Stimulated activated CD4-positive, alpha-beta T cell treated with anti-CD3 and anti-CD28 coated beads, Interleukin-4, amount 100 ng/mL, for 1 hour (primary cell): ENCODE data around the gene OTOGL.
"Not testable (repeated sequence)": the region's sequence is repeated elsewhere in the genome, so short reads cannot be mapped to it uniquely, and the experiment has no call there.

ENCODE experiments used
- DNase-seq: peaks from one replicate; pipeline ENCODE4 v3.0.0-alpha.2; 2020

OTOGL gene

DNA sequence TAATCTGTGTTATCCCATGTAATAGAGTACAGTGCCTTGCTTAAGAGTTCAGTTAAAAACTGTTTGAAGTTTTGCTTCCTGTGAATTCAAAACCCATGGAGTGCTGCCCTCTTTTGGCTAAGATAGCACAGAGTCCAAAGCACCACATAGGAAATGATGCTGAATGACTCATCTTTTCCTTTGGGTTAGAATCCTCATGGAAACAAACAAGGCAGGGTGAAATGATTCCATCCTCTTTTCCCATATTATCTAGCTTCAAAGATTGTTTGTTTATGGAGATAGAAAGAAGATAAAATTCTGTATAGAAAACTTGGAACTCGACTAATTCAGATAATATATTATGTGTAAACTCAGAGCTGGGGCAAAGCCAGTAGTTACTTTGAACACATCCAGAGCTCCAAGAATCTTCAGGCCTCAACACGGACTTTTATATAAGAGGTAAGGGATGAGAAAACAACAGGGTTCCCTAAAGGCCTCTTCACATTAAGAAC, 87.4 kb downstream of the OTOGL start:
- DNase-seq, result no peak

DNA sequence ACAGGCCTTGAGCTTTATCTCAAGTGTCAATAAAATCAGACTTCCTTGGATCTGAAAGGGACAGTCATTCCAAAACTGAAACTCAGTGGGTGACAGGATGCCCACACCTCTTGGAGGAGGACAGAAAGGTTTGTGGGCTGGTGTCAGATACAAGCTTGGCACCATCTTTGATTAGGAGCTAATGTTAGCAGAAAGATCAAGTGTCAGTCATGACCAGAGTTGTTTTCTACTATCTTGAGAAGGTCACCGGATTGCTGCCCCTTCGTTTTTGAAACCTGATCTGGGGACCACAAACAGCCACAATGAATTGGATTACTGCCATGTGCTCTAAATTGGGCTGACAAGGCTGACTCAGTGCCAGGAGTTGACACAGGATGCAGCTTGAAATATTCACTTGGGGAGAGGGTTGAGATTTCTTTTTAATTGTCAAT, 88.3 kb downstream of the OTOGL start:
- DNase-seq, result no peak

DNA sequence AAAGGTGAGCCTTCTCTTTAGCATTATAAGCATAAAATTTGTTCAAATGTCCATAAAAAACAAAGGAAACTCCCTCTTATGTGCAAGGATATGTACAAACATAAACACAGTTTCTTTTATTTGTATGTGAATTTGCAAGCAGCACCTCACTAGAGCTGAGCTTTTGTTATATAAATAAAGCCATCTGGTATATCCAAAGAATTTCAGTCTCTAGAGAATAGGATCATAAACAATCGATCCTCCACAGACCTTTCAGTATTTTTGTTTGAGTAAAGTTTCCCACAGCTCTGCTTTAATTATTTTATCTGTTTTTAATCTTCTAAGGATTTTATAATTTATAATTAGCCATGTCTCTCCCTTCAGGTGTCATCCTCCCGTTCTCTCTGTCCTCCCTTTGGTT, 89.2 kb downstream of the OTOGL start:
- DNase-seq, result no peak

DNA sequence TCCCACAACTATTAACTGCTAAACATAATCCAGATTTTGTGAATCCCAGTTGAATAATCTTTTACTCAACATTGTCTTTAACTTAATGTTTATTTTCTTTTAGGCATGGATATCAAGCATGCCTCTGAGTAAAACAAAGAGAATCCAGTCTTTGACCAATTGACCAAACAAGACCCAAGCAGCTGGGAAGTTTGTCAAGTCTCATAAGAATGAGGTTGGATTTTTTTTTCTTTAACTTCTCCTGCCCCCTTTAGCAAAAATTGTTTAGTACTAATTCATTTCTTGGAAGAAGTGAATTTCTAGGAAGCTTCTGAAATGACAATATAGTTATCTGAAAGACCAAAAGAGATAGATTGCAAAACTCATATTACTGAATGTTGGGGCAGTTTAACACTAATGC, 89.9 kb downstream of the OTOGL start:
- DNase-seq, result no peak

DNA sequence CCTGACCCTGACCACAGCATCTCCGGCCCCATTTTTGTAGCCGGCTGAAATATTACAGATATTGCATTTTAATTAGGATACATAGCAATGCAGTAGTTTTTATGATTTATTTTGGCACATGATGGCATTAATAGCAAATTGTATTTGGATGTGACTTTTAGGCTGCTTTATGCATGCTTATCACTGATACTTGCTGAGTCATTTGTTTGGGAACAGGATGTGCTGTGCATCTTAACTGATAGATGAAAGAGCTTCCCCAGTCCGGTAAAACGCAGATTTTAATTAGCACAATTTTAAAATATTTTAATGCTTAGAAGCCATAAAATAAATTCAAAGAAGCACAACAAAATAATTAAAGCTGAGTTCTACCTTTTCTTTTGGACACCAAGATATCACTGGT, 90.7 kb downstream of the OTOGL start:
- no peak for DNase-seq

DNA sequence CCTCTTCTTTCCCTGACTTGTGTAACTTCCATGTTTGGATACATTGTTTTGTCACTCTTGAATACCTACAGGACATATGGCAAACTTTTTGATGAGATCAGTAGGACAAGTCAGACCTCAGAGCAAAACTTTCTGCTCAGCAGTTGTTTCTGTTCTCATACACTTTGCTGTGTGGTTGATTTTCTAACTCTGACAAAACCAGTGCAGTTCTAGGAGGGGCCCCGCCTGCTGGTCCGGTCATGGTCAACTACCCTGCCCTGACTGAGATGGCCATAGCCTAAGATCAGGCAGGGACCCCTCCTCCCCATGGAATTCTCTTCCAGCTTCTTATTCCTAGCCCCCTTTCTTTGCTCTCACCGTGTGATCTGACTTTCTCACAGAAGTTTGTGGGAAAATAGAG, 92.8 kb downstream of the OTOGL start:
- DNase-seq, result no peak

DNA sequence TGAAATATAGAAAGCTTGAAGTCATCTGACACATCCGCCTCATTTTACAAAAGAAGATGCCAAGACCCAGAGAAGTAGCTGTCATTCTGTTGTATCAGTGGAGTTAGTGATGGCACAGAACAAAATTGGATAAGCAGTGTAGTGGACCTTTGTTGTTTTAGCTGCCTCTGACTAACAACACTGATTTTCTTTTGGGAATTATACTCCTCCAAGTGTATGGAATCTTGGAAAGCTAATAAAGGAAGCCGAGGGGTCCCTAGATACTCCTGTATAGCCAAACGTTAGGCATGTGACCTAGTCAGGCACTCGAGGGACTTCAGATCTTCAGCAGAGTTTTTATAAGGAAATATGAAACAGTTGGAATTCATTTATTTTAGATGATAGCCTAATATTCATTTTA, 94.5 kb downstream of the OTOGL start:
- no peak for DNase-seq

DNA sequence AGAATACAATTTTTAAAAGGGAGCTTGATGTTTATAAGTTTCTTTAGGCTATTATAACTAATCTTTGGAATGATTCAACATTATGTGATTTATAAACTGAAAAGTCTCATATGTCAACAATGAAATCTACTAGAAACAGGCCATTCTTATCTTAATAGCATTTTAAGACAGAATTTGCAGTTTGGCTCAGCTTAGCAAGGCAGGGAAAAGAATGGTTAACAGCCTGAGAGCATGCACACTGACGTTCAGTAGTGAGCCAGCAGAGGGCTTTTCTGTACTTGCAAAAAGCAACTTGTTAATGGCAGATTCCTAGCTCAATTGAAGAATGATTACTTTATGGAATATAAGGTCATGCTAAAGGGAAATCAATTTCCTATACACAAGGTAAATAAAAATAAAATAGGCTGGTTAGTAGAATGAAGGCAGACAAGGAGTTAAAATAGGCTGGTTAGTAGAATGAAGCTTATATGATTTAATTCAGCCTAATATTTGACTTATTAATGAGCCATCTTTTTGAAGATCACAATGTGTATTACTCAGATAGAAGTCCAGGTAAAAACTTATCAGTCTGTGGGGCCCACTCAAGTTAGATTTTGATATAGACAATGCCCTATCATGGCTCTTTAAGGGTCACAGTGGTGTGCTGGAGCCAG, 95.9 kb downstream of the OTOGL start:
- DNase-seq, result no peak

DNA sequence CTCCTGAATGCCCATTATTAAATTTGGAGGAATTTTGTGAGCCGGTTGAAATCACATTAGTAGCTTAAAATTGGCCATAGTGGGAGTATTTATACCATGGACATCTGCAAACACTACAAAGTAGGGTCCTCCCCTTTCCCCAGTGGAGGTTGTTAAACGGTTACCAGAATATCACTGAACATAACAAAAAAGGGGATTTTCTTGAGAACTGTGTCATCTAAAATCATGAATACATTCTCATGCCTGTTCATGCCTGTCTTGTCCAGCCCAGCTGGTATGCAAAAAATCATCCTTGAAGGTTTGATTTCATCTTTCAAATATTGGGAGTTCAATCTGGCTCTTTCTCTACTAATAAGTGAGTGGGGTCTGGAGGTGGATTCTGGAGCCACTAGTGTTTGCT, 96.4 kb downstream of the OTOGL start:
- DNase-seq, result no peak

DNA sequence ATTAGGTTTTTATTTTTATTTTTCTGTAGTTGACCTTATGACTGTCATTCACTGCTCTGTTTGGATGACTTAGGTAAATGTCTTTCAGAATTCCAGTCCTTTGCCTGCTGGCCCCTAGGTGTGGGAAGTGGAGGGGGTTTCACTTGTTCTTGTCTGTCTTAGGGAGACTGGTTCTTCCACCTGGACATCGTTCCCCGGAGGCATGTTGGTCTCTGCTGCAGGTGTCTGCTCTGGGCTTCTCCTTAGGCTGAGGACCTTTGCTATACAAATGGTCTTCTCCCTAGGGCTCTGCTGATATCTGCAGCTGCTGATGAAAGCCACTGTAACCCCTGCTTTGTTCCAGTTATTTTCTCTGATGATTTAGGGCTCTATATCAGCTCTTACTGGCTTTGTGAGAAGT, 97.1 kb downstream of the OTOGL start:
- no peak for DNase-seq

DNA sequence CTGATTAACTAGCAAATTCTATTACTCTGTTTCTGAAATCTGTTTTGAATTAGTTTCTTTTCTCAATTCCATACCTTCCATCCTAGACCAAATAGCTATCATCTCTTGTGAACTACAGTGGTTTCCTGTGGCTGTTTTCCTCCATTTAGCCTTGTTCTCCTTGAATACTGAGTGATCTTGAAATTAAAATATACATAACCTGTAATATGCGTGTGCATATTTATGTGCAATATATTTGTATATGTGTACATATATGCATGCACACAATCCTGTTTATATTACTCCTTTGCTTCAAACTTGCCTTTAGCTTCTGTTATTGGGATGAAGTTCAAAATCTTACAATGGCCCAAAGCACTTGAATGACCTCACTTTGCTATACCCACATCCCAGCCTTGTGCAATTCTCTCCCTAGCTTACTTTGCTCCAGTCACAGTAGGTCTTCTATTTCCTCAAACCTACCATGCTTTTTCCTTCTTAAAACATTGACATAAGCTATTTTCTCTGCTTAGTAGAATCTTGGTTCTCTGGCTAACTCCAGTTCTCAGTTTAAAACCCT, 99.5 kb downstream of the OTOGL start:
- DNase-seq, result no peak

DNA sequence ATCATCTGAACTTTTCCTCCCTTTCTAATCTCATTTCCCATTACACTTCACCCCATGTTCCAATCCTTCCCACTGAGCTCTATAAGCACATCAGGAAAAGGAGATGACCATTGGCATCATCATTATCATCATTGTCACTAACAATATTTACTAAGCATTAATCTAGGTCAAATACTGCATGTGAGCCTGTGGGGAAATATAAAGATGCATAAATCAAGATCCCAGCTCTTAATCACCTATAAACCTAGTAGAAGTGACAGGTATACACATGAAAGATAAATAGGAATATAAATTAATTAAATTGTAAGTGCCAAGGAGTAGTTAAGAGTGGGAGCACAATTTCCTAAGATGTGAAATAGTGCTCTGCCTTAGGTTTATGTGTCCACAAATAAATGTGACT, 100.6 kb downstream of the OTOGL start:
- no peak for DNase-seq

DNA sequence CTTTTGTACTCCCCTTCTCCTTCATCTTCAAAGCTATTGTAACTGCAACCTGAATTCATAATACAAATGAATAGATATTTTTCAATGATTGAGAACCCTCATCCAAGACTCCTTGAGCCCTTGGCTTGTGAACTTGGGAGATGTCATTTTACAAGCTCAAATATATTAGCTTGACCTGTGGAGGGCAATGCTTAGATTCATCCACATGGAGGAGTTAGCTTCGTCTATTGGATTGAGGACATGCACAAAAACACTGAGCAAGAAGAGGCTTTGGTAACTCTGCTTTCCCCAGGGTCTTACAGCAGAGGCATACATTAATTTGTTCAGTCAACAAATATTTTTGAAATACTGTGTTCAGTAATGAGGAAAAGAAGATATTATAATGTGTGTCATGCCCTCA, 101.1 kb downstream of the OTOGL start:
- no peak for DNase-seq

DNA sequence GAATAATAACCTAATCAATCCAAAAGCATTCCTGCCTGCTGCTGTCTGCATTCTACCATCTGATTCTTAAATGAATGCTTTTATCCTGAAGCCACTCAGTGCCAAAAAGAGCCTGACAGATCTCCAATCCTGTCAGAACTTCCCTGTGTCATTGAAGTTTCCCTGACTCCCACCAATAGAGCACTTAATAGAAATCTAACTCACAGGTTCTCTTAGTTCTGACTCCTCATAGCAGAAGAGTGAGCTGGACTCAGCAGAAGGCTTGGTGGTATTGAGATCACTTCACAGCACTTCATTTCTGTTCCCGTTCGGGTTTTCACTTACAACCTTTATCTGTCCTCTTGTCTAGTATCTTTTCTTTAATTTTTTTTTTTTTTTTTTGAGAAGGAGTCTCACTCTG, 102.6 kb downstream of the OTOGL start:
- DNase-seq, result no peak

DNA sequence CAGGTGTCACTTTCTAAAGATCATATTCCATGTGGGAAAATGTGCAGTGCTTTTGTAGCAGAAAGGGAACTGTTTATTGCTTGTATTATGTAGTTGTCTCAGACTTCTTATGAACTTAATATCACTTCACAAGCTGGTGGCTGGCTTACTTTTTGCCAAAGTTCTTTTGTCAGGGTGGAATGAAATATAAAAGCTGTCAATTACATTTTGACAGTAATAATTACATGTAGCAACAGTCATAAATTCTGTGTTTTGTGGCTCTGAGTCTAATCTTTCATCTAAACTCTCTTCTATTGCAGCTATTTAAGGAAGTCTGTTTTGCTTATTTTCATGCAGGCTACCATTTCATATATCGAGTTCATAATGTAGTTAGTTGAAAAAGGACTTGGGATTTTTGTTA, 106.6 kb downstream of the OTOGL start:
- DNase-seq, result no peak

DNA sequence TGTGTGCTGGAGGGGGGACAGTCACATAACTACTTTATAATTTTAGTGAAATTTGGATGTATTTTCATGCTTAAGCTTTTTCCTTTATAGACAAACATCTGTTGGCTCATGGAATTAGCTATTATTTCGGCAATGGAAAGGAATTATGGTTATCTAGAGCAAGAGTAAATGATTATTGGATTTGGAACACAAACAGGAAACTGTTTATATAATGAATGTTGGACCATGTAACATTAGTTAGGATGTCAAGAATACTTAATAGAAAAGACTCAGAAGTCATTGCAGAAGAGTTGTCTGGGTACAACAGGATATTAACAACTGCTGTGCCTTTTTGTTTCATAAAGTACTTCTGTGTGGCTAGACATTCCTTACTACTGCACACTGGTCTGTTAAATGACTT, 108.7 kb downstream of the OTOGL start:
- no peak for DNase-seq

DNA sequence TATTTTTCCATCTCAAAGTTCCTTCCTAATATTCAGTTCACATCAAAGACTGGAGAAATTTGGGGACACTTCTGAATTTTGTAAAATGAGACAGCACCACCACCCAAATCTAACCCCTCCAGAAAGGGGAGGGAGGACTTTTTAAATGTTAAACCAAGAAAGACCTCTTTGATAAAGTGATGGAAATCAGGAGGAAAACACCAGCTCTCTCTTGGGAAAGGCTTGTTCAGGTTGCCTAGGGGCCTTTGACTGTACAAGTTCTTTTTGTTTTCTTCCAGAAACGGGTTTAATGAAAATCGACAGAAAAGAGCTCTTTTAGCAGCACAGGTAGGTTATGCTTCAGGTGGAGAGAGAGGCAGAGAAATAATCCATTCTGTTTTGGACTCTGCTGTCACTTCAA, 112.3 kb downstream of the OTOGL start:
- DNase-seq, result no peak

DNA sequence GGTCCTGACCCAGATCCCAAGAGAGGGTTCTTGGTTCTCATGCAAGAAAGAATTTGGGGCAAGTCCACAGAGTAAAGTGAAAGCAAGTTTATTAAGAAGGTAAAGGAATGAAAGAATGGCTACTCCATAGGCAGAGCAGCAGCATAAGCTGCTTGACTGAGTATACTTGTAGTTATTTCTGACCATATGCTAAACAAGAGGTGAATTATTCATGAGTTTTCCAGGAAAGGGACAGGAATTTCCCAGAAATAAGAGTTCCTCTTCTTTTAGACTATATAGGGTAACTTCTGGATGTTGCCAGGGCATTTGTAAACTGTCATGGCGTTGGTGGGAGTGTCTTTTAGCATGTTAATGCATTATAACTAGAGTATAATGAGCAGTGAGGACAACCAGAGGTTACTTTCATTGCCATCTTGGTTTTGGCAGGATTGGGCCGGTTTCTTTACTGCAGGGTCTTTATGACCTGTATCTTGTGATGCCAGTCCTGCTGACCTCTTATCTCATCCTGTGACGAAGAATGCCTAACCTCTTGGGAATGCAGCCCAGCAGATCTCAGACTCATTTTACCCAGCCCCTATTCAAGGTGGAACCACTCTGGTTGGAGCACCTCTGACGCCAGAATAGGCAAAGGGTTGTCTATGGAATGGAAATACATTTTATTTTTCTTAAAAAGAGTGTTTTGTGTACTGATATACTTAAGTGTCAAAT, 113.8 kb downstream of the OTOGL start:
- DNase-seq, result no peak

DNA sequence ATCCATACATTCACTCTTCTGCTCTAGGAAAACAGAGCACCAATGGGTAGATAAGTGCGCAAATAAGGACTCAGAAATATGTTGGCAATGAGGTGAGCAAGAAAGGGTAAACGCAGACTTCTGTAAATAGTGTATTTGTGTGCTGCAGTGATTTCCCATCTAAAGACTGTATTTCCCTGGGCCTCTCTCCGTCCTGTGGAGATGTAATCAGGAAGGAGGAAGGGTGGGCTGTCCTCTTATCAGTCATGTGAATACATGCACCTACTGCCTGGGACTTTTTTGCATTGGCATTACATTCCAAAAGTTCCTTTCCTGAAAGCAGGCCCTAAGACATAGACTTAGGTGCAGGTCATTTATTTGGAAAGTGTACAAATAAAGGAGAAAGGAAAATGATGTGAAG, 114.5 kb downstream of the OTOGL start:
- DNase-seq, result no peak

DNA sequence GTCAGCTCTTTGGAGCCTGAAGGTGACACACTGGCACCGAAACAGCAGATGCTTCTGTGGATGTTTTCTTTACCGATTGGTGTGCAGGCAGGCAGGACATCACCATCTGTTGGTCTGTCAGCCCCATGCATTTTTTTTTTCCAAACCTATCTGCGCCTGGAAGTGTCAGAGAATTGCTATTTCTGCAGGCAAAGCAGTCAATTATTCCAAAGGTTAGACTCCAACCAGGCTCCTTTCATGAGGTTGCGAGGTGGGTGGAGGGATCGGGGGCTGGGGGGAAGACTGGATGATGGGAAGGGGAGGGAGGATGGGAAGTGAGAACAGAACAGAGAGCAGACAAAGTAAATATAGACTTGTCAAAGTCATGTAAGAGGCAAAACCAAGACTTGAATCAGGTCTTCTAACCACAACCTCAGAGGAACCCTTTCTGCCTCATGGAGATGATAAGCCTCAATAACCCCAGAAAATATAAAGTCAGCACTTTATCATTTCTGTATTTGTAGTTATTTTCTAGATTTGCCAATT, 117.7 kb downstream of the OTOGL start:
- DNase-seq, result no peak

DNA sequence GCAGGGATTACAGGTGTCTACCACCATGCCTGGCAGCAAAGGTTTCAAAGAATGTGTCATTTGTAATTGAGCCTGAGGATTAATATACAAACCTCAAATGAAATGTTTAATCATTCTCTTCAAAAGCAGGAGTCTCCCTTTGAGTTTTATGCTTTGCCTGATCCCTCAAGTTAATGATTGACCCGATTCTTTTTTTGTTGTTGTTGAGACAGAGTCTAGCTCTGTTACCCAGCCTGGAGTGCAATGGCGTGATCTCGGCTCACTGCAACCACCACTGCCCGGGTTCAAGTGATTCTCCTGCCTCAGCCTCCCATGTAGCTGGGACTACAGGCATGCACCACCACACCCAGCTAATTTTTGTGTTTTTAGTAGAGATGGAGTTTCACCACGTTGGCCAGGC, 119.6 kb downstream of the OTOGL start:
- DNase-seq, result not testable (repeated sequence)

DNA sequence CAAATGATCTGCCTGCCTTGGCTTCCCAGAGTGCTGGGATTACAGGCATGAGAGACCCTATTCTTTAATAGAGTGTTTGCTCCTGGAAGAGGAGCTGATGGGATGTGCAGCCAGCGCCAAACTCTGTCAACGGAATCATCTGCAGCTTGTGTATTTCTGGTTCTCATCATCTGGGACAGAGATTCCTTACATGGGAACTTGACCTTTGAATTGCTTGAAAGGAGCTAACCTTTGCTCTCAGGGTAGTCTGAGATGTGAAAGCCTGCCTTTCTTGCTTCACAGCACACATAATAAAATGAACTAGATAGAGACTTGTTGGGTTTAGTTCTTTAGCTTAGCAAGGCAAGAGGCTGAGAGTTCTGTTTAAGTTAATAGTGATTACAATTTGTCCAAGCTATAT, 120.0 kb downstream of the OTOGL start:
- no peak for DNase-seq

DNA sequence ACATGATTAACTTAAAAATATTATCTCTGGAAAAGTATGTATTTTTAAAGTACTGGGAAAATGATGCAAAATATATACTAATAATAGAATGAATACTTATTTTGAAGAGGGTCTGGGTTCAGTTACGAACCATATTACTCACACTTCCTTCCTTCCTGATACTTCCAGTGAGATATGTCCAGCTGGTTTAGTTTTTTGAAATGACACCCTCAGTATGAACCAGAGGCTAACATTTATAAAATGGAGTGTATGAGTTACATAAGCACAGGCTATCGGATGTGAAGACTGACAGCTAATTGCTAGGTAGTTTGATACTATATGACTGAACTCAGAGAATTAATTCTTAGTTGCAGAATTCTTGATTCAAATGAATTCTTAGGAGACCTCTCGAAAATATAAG, 122.9 kb downstream of the OTOGL start:
- no peak for DNase-seq

DNA sequence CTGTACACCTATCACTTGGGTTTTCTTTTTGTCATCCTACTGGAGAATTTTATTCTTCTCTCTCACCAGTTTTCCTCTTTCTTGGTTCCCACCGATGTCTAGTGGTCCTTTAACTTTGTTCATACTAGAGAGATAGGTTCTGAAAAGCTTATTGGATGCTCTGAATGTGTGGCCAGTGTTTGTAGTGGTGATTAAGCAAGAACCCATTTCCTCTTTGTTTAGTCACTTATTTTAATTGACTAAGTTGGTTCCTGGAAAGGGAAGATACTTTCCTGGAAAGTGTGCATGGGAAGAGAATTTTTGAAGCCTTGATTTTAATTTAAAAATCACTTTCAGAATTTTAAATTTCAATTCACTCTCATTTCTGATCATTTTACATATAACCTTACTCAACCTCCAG, 127.2 kb downstream of the OTOGL start:
- DNase-seq, result no peak
